Measurements from ENCODE around the gene SPTBN1. TPM values are rescaled to one million over a fixed set of nuclear protein-coding genes. Genes with fewer than 3 reads are reported as not detected.

SPTBN1 gene
- total and polyA plus RNA-seq, 2 donors (not counting 3 experiments of a cell fraction or from before 2014, with no cell fraction given): 63.3 to 320 TPM

DNA sequence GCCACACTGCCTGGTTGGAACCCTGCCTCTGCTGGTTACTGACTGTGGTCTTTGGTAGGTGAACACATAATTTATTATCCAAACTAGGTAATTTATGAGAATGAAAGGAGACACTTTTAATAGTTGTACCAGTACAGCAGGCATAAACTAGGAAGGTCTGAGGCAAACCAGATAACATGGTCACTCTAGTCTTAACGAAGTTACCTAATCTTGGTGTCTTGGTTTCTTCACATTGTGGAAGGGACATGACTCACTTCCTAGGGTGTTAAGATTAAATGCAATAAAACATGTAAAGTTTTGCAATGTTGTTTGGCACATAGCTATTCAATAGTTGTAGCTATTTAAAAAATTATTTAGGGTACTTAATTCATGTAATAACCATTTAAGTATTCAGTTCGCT, 23.3 kb downstream of the SPTBN1 start:
- Histone ChIP-seq H2AFZ (ENCODE audit: low read depth, low read length) (no peak overlapping the region), H3K79me2 (ENCODE audit: control insufficient read depth, insufficient read depth, low read length) (peaks cover 26% of the 10 kb centered on the region), H3K9me1 (replicated peaks; ENCODE audit: control insufficient read depth, extremely low read depth, insufficient read depth, low read length) (no peaks in the 10 kb centered on the region), H3K4me1 (ENCODE audit: control insufficient read depth, extremely low read depth, insufficient read depth, low read length) (peaks cover 19% of the 10 kb centered on the region), H3K4me3 (replicated peaks in 1 of 3; ENCODE audit: insufficient read depth in 1 of 3, low read depth in 1 of 3, low read length in 3 of 3) (no peak overlapping the region), H3K36me3 (ENCODE audit: control insufficient read depth in 2 of 2, extremely low read depth in 1 of 2, insufficient read depth in 2 of 2, low read length in 2 of 2) (no peaks in the 10 kb centered on the region), H3K27ac (ENCODE audit: insufficient read depth, low read depth, low read length) (no peak overlapping the region), H4K20me1 (replicated peaks; ENCODE audit: control insufficient read depth, extremely low read depth, insufficient read depth, low read length) (no peaks in the 10 kb centered on the region), H3K27me3 (ENCODE audit: control insufficient read depth in 2 of 2, insufficient read depth in 2 of 2, low read length in 2 of 2) (no peaks in the 10 kb centered on the region), H3K9ac (replicated peaks; ENCODE audit: extremely low read depth, insufficient read depth, low read length) (no peak overlapping the region), H3K4me2 (ENCODE audit: insufficient read depth, low read length) (no peak overlapping the region), H3K9me3 (replicated peaks; ENCODE audit: control insufficient read depth, insufficient read depth, low read length) (no peaks in the 10 kb centered on the region)
- ChIA-PET POLR2A (no interaction called here), CTCF (interaction anchor here (0.7 kb wide), 1 partner anchor 225 kb away, joined by 3 read pairs; no protein-coding TSS in a partner anchor)
- peak; percentile 76 for FAIRE-seq
- dilution Hi-C loops (cut with MboI; ENCODE audit: extremely low pct_ligation_motif_present, low sequenced_read_pairs) (no loop called here), intact Hi-C loops (cut with micrococcal nuclease) (no loop called here)
- TF ChIP-seq POLR2A (IDR thresholded peaks at IDR 0.05; ENCODE audit: low read depth, low read length) (no peak), POLR2AphosphoS5 (IDR thresholded peaks at IDR 0.05; ENCODE audit: insufficient read depth, low read depth, low read length) (no peak), FOS (IDR thresholded peaks at IDR 0.05; ENCODE audit: borderline replicate concordance, insufficient read depth, low read length) (peak; percentile 43), EZH2 (IDR thresholded peaks at IDR 0.05; ENCODE audit: borderline replicate concordance, low read depth, low read length, severe bottlenecking) (no peak), MYC (IDR thresholded peaks at IDR 0.05; ENCODE audit: low read depth, low read length) (no peak), JUN (IDR thresholded peaks at IDR 0.05; ENCODE audit: borderline replicate concordance, insufficient read depth, insufficient read length, low read depth) (peak; percentile 55)
- TF ChIP-seq, protein P1, sequence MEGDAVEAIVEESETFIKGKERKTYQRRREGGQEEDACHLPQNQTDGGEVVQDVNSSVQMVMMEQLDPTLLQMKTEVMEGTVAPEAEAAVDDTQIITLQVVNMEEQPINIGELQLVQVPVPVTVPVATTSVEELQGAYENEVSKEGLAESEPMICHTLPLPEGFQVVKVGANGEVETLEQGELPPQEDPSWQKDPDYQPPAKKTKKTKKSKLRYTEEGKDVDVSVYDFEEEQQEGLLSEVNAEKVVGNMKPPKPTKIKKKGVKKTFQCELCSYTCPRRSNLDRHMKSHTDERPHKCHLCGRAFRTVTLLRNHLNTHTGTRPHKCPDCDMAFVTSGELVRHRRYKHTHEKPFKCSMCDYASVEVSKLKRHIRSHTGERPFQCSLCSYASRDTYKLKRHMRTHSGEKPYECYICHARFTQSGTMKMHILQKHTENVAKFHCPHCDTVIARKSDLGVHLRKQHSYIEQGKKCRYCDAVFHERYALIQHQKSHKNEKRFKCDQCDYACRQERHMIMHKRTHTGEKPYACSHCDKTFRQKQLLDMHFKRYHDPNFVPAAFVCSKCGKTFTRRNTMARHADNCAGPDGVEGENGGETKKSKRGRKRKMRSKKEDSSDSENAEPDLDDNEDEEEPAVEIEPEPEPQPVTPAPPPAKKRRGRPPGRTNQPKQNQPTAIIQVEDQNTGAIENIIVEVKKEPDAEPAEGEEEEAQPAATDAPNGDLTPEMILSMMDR (IDR thresholded peaks at IDR 0.05; ENCODE audit: extremely low read depth in 1 of 2, insufficient read depth in 1 of 2, low read depth in 1 of 2, low read length in 2 of 2): no peak
- no TSS peak for BruUV-seq (replicated peaks)
- DNase-seq (ENCODE audit: low read depth, low spot score): peak; percentile 22
